GM18517 (cell line): ENCODE measurements around the gene EEFSEC.

Experiments used
- ATAC-seq: cut with Tn5 transposase; IDR thresholded peaks from one replicate; pipeline ENCODE4 v1.9.1; 2021; ENCODE audit warnings: mild to moderate bottlenecking, moderate library complexity; ENCODE audit not compliant: unreplicated experiment

Gene EEFSEC

GRCh38 chr3:128214056-128214455 lies 60.8 kb downstream of the EEFSEC start:
- ATAC-seq, result no peak

GRCh38 chr3:128215290-128215689 lies 62.0 kb downstream of the EEFSEC start:
- ATAC-seq, result no peak

GRCh38 chr3:128215800-128216495 lies 62.7 kb downstream of the EEFSEC start:
- no peak for ATAC-seq

GRCh38 chr3:128217702-128218547 lies 64.6 kb downstream of the EEFSEC start:
- ATAC-seq, result no peak

GRCh38 chr3:128218548-128219257 lies 65.4 kb downstream of the EEFSEC start:
- ATAC-seq, result no peak

- no peak for ATAC-seq
Observed at GRCh38 chr3:128221328-128221727, 68.0 kb downstream of the EEFSEC start.

- ATAC-seq, result no peak
Observed at GRCh38 chr3:128222796-128223385, 69.6 kb downstream of the EEFSEC start.

- ATAC-seq, result no peak
Observed at GRCh38 chr3:128226186-128226725, 73.0 kb downstream of the EEFSEC start.

GRCh38 chr3:128226795-128227395 lies 73.6 kb downstream of the EEFSEC start:
- ATAC-seq, result no peak

GRCh38 chr3:128227507-128227906 lies 74.2 kb downstream of the EEFSEC start:
- no peak for ATAC-seq

- ATAC-seq, result no peak
Observed at GRCh38 chr3:128228366-128228910, 75.2 kb downstream of the EEFSEC start.

- no peak for ATAC-seq
Observed at GRCh38 chr3:128229106-128229857, 76.0 kb downstream of the EEFSEC start.

GRCh38 chr3:128231606-128232005 lies 78.3 kb downstream of the EEFSEC start:
- no peak for ATAC-seq

- ATAC-seq, result no peak
Observed at GRCh38 chr3:128232376-128233178, 79.3 kb downstream of the EEFSEC start.

- no peak for ATAC-seq
Observed at GRCh38 chr3:128235207-128235926, 82.1 kb downstream of the EEFSEC start.

- no peak for ATAC-seq
Observed at GRCh38 chr3:128236657-128237056, 83.4 kb downstream of the EEFSEC start.

- ATAC-seq, result no peak
Observed at GRCh38 chr3:128237348-128238183, 84.3 kb downstream of the EEFSEC start.
